Panc1 (cell line): ENCODE data around the gene COL27A1.

Experiments
- CTCF ChIP-seq: fragments of 450-650 bp; IDR thresholded peaks from 2 replicates; pipeline ENCODE4 v1.5.1; 2017; ENCODE audit warnings: mild to moderate bottlenecking
- TCF7L2 ChIP-seq: IDR thresholded peaks from 2 replicates; pipeline ENCODE4 v1.6.1; 2011; ENCODE audit warnings: mild to moderate bottlenecking, low read depth, low read length, inconsistent platforms

DNA sequence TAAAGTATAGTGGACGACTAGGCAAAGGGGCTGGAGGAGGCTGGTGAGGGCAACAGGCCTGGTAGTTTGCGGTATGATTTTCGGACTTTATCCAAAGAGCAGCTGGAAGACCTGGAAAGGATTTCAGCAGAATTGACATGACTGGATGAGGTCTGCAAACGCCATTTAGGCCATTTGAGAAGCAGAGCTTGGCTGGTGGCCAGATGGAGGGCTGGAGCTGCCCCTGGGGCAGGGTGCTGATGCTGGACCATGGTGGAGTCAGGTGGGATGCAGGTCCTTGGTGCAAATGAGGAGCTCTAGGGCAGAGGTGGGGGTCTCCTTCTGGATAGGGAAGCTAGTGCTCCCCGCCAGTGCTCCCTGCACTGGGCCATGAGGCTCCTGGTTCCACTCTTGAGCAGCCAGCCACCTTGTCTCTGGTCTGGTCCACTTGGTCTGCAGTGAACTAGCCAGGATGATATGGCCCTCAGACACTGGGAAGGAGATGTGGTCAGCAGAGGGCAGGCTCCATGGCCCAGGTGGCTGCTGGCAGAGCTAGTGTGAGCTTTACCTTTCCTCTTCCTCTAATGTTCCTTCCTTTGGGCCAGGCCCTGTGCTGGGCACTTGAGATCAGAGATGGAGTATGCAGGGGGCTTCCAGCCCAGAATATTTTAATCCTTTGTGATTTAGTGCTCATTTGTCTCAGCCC lies 31.4 kb downstream of the COL27A1 start:
- no peak for TF ChIP-seq CTCF
- no peak for TF ChIP-seq TCF7L2
